SU-DHL-6 (cell line): ENCODE data around the gene SIL1.

ENCODE experiments used
- EZH2phosphoT487 ChIP-seq: fragments of 200-600 bp; sonication (generic), shearing (Covaris generic); conservative IDR thresholded peaks from 2 replicates; pipeline ENCODE4 v1.6.1; 2018; ENCODE audit warnings: mild to moderate bottlenecking, antibody characterized with exemption, low read length, moderate library complexity, mixed read lengths
- TF ChIP-seq, protein P1 (sequence below): fragments of 200-600 bp; sonication (generic); IDR thresholded peaks from one replicate; pipeline ENCODE4 v1.5.1; 2017; ENCODE audit warnings: antibody characterized with exemption, mild to moderate bottlenecking, low read length, moderate library complexity; ENCODE audit not compliant: insufficient read depth, poor library complexity, severe bottlenecking

DNA sequence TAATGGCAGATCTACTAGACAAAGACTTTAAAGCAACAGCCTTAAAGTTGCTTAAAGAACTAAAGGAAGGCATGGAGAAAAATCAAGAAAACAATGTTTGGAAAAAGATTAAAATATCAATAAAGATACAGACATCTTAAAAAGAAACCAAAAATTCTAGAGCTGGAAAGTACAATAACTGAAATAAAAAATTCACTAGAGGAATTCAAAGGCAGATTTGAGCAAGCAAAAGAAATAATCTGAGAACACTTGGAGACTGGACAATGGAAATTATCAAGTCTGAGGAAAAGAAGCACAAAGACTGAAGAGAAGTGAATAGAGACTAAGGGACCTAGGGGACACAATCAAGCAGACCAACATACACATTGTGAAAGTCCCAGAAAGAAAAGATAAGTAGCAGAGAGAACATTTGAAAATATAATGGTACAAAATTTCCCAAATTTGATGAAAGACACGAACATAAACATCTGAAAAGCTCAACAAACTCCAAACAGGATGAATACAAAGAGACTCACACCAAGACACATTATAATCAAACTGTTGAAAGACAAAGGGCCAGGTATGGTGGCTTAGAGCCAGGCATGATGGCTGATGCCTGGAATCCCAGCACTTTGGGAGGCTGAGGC, 26.3 kb downstream of the SIL1 start:
- TF ChIP-seq, protein P1, sequence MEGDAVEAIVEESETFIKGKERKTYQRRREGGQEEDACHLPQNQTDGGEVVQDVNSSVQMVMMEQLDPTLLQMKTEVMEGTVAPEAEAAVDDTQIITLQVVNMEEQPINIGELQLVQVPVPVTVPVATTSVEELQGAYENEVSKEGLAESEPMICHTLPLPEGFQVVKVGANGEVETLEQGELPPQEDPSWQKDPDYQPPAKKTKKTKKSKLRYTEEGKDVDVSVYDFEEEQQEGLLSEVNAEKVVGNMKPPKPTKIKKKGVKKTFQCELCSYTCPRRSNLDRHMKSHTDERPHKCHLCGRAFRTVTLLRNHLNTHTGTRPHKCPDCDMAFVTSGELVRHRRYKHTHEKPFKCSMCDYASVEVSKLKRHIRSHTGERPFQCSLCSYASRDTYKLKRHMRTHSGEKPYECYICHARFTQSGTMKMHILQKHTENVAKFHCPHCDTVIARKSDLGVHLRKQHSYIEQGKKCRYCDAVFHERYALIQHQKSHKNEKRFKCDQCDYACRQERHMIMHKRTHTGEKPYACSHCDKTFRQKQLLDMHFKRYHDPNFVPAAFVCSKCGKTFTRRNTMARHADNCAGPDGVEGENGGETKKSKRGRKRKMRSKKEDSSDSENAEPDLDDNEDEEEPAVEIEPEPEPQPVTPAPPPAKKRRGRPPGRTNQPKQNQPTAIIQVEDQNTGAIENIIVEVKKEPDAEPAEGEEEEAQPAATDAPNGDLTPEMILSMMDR, result no peak
- no peak for TF ChIP-seq EZH2phosphoT487
